Activated CD4-positive, alpha-beta T cell treated with anti-CD3 and anti-CD28 coated beads, Interleukin-10, Interleukin-2, amounts not matched to agents 100 ng/mL and 50 ng/mL, durations not matched to agents 16 hours and 8 hours (primary cell): ENCODE data around the gene MLN.
A peak's percentile ranks its signal among the peaks of the same experiment; 100 is the strongest.

Source experiments
- DNase-seq: peaks from one replicate; pipeline ENCODE4 v3.0.0-alpha.2; 2020

MLN gene

DNA sequence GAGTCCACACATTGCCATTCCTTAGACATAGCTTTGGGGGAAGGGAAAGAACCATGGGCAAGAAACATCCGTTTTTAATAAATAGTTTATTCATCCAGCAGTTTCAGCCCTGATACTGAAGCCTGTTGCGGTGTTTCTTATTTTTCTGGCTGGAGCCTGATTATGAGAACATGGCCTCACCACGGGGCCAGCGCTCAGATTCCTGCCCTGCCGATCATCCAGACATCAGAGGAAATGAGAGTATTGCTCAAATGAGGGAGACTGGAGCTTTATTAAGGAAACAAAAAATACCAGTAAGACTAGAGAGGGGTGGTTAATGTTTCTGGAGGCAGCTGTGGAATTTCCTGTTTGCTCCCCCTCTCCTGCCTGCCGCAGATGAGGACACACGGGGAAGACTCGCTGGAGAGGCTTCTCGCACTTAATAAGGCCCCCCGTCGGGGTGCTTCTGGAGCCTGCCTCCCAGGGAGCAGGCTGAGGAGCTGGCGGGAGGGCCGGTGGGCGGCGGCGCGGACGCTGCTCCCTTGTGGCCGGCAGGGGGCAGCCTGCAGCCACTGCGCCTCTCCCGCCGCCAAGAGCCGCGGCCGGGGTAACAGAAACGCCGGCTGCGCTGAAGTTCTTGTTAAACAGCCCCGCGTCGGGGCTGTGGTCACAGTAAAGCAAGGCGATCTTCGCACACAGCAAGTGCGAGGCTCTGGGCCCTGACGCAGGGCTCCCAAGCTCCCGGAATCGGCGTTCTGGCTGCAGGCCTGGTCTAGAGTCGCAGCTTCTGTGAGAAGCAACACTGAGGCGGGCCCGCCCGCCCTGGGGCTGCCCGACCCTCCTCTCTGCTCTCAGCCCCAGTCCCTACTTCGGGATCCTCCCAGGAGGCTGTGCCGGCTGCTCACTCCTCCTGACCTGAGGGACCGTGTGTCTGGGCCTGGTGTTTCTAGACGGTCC lies 32.4 kb downstream of the MLN start:
- peak; percentile 72 for DNase-seq

DNA sequence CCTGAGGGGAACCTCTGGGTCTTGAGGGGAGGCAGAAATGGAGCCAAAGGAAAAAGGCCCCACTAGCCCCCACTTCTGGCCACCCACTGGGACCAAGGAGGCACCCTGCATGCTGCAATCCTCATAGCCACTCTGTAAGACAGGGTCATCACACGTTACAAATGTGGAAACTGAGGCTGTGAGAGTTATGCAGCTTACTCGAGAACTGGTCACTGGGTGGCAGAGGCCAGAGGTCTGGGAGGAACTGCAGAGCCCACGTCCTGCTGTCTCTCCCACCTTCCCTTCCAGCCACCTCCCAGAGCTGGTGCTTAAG lies 33.0 kb downstream of the MLN start:
- DNase-seq, result no peak

DNA sequence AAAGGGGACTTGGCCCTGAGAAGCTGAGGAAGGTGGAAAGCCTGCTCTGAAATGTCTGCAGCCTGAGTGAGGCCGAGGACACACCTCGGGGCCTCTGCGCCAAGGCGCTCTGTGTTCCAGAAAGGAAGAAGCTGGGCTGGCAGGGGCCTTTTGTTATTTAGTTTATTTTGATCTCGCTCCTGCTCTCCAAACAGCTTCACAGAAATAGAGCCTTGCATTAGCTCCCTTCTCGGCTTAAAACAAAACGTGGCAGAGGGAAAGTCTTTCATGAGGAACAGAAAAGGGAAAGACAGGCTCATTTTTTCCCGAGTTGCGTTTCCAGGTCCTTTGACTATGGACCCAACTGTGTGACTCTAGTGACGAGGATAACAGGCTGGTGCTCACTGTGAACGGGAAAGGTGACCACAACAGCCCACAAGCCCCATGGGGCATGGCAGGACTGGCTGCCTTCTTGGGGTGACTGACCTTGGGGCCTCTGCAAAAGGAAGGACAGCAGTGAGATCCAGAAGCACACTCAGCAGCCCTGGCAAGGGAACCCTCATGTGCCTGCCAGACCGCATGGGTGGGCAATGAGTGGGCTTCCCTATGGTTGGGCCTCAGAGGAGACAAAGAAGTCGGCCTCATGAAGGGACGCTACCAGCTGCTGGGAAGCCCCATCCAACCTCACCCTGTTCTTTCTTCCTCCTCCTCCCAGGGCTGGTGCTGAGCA lies 33.5 kb downstream of the MLN start:
- no peak for DNase-seq

DNA sequence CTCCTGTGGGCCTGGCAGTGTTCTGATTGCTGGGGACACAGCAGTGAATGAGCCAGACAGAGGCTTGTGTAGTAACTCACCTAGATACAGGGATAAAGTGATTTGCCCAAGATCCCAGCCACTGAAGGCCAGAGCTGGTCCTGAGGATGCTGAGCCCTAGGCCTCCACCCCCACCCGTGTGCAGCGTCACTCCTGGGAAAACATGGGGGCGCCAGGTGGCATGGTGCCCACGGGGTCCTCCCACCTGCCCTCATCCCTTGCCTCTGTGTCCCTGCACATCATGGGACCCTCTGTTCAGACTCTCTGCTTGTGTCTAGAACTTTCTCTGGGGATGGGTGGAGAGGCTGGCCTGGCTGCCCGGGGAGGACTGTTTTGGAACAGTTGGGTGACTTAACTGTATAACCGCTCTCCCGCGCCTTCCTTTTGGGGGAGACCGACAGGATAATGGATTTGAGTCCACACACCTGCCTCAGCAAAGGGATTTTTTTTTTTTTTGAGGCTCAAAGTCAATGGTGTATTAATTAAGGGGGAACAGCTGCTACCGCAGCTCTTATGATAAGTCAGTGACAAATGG lies 34.5 kb downstream of the MLN start:
- no peak for DNase-seq

DNA sequence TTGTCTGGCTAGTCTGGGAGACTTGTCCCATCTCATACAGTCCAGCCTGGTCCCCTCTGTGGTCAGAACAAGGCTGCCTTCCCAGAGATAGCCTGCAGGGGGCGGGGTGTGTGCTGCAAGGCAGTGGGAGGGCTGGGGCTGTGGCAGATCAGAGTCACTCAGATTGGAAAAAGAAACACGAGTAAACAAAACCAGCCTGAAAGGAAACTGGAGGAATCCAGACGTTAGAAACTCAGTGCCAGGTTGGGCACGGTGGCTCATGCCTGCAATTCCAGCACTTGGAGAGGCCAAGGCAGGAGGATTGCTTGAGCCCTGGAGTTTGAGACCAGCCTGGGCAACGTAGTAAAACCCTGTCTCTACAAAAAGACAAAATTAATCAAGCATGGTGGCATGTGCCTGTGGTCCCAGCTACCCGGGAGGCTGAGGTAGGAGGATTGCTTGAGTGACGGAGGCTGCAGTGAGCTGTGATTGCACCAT lies 35.1 kb downstream of the MLN start:
- DNase-seq, result peak; percentile 81

DNA sequence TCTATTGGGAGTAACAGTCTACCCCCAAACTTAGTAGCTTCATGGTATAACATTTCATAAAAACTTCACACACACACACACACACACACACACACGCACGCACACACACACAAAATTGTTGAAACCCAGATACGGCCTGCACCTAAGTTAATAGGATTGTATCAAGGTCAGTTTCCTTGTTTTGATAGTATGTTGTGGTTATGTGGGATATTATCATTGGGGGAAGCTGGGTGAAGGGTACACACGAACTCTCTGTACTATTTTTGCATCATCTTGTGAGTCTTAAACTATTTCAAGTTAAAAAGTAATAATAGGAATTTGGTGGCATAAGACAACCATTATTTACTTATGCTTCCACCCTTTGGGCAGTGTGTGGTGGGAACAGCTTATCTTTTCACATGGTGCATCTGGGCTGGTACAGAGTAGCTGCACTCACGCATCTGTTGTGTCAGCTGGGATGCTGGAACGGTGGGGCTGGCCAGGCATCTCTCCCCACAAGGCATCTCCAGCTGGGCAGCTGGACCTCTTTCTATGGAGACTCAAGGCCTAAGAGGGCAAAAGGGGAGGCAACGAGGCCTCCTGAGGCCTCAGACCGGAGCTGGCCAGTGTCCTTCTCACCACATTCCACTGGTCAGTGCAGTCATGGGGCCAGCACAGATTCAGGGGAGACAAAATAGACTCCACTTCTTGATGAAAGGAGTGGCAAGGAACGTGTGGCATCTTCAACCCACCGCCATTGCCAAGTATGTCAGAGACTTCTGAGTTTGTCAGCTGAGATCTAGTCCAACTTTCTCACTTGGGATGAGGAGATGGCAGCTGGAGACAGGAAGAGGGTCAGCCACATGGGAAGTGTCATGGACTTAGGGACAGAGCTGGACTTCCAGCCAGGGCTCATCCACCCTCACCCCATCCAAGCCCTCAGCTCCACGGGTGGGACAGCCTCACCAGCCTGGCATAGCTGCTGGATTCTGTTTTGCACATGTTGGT lies 36.6 kb downstream of the MLN start:
- no peak for DNase-seq

DNA sequence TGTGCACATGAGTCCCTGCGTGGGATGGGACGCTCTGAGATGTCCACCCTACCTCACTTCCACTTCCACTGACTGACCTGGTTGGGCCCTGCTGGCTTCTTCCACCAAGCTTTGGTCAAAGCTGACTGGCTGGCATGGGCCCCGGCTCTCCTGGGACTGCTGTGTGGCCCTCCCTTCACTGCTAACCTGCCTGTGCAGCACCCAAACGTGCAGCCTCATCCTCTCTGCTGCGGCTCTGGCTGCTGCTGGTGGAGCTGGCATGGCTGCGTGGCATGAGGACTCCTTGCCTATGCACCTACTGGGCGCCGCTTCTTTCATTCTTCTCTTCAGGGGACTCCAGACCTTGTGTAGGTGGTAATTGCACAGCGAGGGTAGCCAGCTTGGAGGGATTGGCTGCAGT lies 38.4 kb downstream of the MLN start:
- no peak for DNase-seq

DNA sequence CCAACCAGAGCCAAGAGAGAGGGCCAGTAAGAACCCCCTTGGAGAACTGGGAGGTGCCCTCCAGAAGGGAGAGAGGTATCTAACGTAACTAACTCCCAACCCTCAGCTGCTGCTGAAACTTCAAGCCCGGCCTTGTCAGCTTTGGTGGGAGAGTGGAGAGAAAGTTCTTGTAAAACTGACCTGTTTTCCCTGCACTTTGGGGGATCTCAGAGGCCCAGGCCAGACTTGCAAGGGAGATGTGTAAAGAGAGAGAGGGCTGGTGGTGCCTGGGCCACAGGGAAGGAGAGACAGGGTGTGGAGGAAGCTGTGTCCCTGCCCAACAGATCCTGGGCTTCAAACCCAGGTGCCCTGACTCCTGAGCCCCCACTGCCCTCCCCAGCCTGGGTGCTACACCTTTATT lies 39.8 kb downstream of the MLN start:
- no peak for DNase-seq

DNA sequence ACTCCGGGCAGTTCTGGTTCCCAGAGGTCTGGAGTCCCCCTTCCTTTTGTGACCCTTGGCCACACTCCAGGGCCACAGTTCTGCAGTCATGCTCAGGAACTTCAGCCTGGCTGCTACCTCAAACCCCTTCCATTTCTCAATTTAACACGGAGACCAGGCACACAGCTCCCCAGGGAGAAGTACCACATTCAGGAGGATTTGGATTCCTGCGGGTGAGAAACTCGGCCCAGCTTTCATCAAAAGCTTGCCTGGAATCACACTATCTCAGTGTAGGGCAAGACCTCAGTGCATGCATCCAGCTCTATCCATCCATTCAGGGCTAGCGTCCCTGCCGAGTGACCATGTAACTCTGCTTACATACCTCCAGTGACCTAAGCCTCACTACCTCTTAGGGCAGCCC lies 40.3 kb downstream of the MLN start:
- DNase-seq, result no peak

DNA sequence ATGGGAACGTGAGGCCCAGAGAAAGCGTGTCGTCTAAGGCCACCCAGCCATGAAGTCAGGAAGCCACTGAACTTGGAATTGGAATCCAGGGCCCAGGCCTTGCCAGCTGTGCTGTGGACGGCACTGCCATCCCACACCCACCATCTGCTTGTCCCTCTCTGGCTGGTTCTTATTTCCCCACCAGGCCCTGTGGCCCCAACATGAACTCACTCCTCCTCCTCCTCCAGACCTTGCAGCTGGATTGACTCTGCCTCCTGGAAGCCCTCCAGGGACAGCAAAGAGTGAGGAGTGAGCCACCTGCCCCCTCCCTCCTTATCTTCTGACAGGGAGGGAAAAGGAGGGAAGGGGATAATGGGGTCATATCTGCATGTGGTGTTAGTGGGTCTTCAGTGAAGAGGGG lies 41.1 kb downstream of the MLN start:
- DNase-seq, result no peak

DNA sequence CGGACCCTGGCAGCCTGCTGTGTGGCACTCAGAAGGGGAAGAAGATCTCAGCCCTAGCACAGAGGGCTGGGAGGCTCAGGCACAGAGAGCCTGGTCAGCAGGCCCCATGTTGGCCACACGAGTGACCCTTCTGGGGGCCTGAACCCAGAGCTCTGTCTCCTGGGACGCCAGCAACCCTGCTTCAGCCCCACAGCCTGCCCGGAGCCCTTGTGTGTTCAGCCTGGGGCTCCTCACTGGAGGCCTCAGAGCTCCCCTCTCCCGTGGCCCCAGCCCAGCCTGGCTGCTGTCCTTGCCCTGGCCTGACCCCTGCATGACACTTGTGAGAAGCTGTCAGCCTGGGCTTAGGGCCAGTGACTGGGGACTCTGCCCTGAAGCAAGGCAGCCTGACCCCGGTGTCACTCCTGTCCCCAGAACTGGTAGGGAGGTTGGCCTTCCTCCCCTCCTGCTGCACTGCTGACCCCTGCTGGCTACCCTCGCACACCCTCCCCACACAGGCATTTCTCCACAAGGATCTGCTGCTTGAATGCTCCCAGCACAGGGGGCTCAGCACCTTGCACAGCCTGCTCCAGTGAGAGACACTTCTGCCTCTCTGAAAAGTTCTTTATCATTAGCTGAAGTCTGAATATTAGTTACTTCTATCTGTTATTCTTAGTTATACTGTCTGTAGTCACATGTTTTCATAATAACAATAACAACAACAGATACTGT lies 41.7 kb downstream of the MLN start:
- peak; percentile 53 for DNase-seq

DNA sequence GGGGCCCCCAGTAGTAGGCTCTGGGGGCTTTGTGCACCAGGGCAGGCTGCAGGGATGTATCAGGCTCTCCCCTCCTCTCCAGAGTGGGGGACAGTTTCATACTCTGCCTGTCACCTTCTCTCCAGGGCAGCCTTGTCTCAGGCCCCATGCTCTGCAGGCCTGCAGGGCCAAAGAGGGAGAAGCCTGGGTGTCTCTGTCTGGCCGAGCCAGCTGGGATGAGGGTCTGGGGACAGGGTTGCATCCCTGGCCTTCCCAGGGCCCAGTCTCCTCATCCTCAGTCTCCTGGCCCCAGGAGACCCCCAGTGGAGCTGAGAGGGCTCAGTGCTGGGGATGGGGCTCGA lies 42.3 kb downstream of the MLN start:
- DNase-seq, result no peak

DNA sequence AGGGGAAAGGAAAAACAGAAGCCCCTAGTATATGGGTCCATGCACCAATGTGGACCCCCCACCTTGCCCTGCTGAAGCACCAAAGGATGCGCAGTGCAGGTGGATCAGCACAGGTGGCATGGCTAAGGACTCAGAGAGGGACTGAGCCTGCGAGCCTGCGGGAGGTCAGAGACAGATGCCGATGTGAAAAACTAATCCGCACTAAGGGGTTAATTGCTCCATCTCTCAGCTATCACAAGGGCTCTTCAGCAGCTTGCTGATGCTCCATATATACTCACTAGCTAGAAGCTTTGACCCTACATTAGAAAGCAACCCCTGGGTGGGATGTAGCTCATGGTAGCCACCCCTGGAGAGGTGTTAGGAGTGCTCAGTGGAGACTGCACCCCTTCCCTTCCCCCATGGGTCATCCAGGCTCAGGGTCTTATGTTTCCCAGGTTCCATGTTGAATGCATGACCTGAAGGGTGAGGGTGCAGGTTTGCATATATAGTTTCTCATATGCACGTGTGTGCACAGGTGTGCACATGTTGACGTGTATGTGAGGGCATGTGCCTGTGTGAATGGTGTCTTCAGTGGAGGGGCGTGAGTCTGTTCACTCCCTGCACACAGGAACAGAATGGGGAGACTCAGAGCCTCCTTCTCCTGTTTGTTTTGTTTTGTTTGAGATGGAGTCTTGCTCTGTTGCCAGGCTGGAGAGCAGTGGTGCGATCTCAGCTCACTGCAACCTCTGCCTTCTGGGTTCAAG lies 43.7 kb downstream of the MLN start:
- DNase-seq, result no peak

DNA sequence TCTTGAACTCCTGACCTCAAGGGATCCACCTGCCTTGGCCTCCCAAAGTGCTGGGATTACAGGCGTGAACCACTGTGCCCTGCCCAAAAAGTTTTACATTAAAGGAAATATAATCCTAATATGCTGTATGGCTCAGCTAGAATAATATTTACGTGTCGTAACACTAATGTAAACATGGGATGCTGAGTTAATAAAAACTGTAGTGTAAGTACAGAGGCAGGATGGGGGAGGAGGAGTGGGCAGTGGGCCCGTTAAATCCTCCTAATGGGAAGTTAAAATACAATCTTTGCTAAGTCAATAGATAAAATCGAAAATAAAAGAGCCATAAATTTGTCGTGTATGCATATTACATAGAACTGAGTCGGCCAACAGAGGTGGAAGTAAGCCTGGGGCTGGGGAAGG lies 45.0 kb downstream of the MLN start:
- no peak for DNase-seq

DNA sequence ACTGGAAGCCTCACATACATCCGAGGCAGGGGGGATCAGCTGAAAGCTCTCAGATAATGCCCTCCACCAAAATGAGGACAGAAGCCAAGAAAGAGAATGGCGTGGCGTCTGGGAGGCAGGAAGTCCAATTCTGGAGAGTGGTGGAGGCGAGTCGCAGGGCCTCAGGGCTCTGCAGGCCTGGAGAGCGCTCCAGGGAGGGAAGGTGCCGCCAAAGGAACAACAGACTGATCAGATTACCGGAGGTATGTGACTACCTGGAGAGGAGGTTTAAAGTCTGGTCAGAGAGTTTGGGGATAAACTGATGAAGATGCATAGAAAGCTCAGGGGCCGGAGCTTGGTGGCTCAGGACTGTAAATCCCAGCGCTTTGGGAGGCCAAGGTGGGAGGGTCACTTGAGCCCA lies 45.9 kb downstream of the MLN start:
- no peak for DNase-seq

DNA sequence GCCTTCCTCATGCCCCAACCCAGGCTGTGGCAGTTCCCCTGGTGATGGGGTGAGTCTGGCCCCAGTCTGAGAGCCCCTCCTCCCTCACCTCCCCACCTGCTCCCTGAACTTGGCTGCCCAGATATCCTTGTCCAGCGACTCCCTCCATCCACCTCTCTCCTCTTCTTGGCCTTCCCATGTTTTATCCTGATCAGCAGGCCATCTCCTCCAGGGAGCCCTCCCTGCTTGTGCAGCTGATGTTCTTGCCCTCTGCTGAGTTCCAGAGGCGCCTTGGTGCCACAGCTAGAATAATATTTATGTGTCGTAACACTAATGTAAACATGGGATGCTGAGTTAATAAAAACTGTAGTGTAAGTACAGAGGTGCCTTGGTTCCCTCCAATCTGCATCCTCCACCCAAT lies 46.7 kb downstream of the MLN start:
- DNase-seq, result no peak

DNA sequence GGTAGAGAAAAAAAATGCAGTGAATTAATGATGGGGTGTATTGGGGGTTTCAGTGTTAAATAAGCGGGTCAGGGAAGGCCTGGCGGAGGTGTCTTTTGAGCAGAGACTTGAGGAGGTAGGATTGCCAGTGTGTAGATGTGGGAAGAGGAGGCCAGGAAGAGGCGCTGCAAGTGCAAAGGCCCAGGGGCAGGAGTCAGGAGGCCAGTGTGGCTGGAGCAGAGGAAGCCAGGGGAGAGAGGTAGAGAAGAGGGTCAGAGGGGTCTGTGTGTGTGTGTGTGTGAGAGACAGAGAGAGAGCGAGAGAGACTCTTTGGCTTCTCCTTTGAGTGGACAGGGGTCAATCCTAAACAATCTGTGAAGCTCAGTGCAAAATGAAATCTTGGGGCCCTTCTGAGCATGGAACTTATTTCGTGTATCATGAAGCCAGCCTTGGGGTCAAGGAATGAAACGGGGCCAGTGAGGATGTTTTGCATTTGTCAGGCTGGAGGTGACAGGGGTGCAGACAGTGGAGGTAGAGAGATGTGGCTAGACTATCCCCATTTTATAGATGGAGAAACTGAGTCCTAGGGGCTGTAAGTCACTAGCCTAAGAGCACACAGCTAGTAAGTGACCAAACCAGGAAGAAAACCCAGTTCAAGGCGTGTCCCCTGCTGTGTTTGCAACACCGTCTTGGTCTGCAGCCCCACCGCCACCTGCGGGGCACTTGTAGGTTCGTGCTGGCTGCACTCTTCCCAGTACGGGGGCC lies 47.4 kb downstream of the MLN start:
- no peak for DNase-seq

DNA sequence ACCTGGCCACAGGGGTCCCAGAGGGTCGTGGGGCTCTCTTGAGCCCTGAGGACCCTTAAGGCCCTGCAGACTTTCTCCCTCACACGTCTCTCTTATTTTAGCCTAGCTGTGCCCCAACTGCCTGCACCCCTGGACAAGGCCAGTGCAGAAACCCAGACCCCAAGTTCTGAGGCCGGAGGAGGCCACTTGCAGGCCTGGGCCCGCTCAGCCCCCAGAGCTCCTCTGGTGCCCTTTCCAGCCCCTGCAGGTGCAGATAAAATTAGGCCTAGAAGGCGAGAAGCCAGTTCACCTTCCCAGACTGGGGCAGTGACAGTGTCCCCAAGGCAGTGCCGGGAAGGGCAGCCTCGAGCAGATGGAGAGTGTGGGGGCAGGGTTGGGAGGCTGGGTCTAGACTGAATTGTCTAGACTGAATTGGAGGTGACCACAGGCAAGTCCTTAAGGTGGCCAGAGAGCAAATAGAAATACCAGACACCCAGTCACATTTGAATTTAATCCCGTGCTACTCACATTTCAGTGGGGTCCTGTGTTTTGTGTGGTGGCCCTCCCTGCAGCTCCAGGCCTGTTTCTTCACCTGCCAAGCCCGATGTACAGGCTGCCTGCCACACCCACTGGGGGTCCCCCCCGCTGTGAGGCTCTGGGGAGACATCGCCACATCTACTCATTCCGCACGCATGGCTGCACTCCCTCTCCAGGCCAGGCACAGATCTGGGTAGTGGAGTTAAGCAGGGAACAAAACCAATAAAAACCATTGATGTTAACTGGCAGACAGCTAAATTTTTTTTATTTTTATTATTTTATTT lies 48.5 kb downstream of the MLN start:
- DNase-seq, result no peak

DNA sequence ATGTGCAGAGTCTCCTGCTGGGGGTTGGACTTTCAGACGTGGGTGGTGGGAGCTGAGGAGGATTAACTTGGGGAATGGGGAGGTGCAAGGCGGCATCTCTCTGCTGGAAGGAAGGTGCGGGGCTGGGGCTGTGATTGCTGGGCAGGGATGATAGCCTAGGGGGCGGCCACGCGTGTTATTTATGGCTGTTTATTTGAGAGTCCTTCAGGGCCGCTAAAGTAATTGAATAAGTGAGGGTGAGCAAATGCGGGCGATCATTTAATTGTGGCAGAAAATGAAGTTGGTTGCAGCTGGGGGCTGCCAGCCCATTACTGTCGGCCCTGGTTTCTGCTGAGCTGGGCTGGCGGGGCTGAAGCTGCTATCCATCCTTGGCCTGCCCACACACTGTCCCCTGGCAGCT lies 49.6 kb downstream of the MLN start:
- DNase-seq, result no peak

DNA sequence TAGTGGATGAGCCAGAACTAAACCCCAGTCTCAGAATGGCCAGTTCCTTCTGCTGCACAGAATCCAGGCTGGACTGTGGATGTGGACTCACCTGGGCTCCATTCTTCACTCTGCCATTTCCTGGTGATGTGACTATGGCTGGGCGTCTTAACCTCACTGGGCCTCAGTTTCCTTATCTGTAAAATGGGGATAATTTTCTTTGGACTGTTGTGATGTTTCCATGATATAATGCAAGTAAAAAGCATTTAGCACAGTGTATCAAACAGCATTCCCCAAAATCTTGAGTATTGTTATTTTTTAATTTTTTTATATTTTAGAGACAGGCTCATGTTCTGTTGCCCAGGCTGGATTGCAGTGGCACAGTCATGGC lies 51.2 kb downstream of the MLN start:
- no peak for DNase-seq
